Measurements from ENCODE around the gene EZH1. TPM values are rescaled to one million over a fixed set of nuclear protein-coding genes. Genes with fewer than 3 reads are reported as not detected.
"Not testable (repeated sequence)": the region's sequence is repeated elsewhere in the genome, so short reads cannot be mapped to it uniquely, and the experiment has no call there.

The EZH1 gene
- total RNA-seq, 1 donor, result 80.9 TPM

DNA sequence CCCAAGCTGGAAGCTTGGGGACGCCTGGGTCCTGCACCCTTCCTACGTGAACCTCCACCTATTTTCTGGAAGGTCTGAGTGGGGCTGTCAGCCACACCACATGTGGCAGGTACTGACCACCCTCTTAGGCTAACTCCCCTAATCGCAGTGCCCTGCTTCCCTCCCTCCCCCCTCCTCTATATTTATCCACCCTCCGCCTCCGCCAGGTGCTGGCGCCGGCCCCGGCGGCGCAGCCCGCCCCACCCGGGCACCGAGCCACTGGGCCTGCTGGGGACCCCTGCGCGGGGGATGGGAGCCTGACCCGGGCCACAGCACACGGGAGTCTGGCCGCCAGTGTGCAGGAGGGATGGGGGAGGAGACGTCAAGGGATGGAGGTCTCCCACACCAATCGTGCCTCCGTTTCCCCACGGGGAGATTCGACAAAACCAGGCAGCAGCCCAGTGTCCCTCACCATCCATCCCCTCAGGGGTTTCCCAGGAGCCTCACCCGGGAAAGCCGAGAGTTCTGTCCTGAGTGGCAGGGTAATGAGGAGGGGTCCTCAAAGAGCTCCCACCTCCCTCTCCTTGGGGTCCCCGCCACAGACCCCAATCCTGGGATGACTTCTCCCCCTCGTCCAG, 69.4 kb downstream of the EZH1 start:
- Histone ChIP-seq H3K27me3 (ENCODE audit: insufficient read depth, low read length) (peaks cover 56% of the 10 kb centered on the region), H3K4me1 (ENCODE audit: insufficient read depth, low read length) (peaks cover 75% of the 10 kb centered on the region), H3K4me3 (ENCODE audit: low read length) (no peak overlapping the region), H3K9me3 (ENCODE audit: low read depth, low read length) (no peaks in the 10 kb centered on the region)

- no peak overlapping the region for H3K4me3 ChIP-seq (ENCODE audit: low read length)
- H3K27me3 ChIP-seq (ENCODE audit: insufficient read depth, low read length), result peaks cover 56% of the 10 kb centered on the region
- peaks cover 72% of the 10 kb centered on the region for H3K4me1 ChIP-seq (ENCODE audit: insufficient read depth, low read length)
Observed at GRCh38 chr17:42674755-42675347, 70.0 kb downstream of the EZH1 start.

GRCh38 chr17:42673885-42674754, 70.7 kb downstream of the EZH1 start:
- Histone ChIP-seq H3K9me3 (ENCODE audit: low read depth, low read length) (no peaks in the 10 kb centered on the region), H3K27me3 (ENCODE audit: insufficient read depth, low read length) (peaks cover 56% of the 10 kb centered on the region), H3K4me3 (ENCODE audit: low read length) (no peak overlapping the region), H3K4me1 (ENCODE audit: insufficient read depth, low read length) (peaks cover 64% of the 10 kb centered on the region)

More at GRCh38 chr17:42674755-42675347, 70.0 kb downstream of the EZH1 start:
- no peaks in the 10 kb centered on the region for H3K9me3 ChIP-seq (ENCODE audit: low read depth, low read length)

- H3K4me1 ChIP-seq (ENCODE audit: insufficient read depth, low read length), result peaks cover 57% of the 10 kb centered on the region
- peaks cover 56% of the 10 kb centered on the region for H3K27me3 ChIP-seq (ENCODE audit: insufficient read depth, low read length)
- H3K4me3 ChIP-seq (ENCODE audit: low read length), result no peak overlapping the region
- H3K9me3 ChIP-seq (ENCODE audit: low read depth, low read length), result no peaks in the 10 kb centered on the region
Observed at GRCh38 chr17:42673266-42673884, 71.5 kb downstream of the EZH1 start.

GRCh38 chr17:42672038-42672437, 72.8 kb downstream of the EZH1 start:
- Histone ChIP-seq H3K27me3 (ENCODE audit: insufficient read depth, low read length) (peaks cover 56% of the 10 kb centered on the region), H3K9me3 (ENCODE audit: low read depth, low read length) (no peaks in the 10 kb centered on the region), H3K4me1 (ENCODE audit: insufficient read depth, low read length) (peaks cover 47% of the 10 kb centered on the region), H3K4me3 (ENCODE audit: low read length) (no peak overlapping the region)

DNA sequence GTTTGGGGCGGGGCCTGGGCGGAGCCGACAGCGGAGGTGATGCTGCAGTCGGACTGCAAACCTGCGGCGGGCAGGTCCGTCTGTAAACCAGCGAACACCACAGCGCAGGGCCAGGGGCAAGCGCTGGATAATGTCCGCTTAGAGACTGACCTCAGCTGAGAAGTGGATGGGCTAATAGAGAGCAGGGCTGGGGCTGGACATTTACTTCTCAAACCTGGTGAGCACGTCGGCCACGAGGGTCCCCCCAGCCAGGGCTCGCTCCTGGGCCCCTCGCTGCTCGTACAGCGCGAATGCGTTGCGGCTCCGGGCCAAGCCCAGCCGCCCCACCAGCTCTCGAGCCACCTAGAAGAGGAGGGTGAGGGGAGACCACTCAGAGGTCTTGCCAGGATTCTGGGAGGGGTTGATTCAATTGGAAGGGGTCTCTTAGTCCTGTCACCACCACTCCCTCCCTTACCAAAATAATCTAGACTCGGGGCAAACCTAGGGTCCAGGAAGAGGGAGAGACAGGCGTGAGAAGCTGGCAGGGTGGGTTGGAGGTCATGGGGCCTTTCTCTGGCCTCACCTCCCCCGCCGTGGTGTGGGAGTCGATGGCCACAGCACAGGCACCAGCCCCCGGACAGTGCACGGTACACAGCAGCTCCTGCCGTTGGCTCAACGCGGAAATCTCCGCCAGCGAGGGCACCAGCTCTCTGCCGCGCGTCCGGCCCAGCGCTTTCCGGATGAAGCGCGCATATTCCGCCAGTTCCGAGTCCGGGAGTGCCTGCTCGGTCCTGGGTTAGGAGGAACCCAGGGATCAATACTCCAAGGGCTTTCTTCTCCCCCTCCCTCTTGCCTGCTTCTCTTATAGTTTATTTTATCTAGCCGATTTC, 73.8 kb downstream of the EZH1 start:
- peaks cover 50% of the 10 kb centered on the region for H3K27me3 ChIP-seq (ENCODE audit: insufficient read depth, low read length)

GRCh38 chr17:42669977-42670788, 74.7 kb downstream of the EZH1 start:
- Histone ChIP-seq H3K9me3 (ENCODE audit: low read depth, low read length) (no peaks in the 10 kb centered on the region), H3K4me1 (ENCODE audit: insufficient read depth, low read length) (peaks cover 30% of the 10 kb centered on the region), H3K4me3 (ENCODE audit: low read length) (no peak overlapping the region), H3K27me3 (ENCODE audit: insufficient read depth, low read length) (peaks cover 42% of the 10 kb centered on the region)

More for the DNA sequence above, 73.8 kb downstream of the EZH1 start:
- Histone ChIP-seq H3K4me1 (ENCODE audit: insufficient read depth, low read length) (peaks cover 39% of the 10 kb centered on the region), H3K9me3 (ENCODE audit: low read depth, low read length) (no peaks in the 10 kb centered on the region), H3K4me3 (ENCODE audit: low read length) (no peak overlapping the region)

DNA sequence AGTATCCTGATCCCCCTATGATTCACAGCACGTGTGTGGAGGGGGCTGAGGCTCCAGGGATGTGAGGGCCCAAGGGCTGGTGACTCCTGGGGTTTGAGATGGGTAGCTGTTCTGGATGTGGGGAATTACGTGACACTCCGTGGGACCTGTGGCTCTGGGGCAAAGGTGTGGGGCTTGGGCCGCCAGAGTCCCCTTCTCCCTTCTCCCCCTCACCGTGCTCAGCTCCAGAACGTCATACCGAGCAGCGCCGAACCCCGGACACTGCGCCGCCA, 75.2 kb downstream of the EZH1 start:
- peaks cover 37% of the 10 kb centered on the region for H3K27me3 ChIP-seq (ENCODE audit: insufficient read depth, low read length)
- peaks cover 28% of the 10 kb centered on the region for H3K4me1 ChIP-seq (ENCODE audit: insufficient read depth, low read length)
- H3K4me3 ChIP-seq (ENCODE audit: low read length), result no peak overlapping the region
- no peaks in the 10 kb centered on the region for H3K9me3 ChIP-seq (ENCODE audit: low read depth, low read length)

DNA sequence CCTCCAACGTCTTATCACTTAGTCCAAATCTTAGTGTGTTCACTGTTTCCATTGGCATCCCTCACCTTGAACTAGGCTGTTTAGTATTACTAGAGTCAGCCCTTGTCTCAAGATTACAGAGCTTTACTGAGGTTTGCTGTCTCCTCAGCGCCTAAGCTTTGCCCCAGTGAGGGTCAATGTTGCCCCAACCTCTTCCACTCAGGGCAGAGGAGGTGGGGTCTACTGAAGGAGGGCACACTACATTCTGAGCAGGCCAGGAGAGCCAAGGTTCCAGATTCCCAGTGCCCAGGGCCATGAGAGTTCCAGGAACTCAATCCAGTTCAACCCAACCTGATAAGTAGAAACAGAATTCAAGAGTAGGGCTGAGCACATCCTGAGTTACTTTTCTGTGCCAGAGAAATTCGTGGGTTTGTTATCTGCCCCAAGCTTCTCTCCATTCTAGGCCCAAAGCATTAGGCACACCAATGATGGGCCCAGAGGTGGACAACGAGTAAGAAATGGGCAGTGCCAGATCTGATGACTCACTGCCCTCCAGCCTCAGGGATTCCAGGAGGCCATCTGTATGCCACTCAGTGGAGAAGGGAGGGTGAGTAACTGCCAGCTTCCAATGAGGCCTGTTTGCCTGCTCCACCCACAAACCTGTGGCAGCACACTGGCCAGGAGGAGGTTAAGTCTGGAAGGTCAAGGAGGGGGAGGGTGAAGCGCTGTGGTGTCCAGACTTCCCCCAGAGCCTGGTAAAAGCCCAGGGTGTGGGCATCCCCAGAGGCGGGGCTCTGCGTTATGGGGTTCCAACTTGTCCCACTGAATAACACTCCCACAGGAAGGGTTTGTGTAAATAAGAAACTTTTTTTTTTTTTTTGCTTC, 77.5 kb downstream of the EZH1 start:
- peaks cover 15% of the 10 kb centered on the region for H3K4me1 ChIP-seq (ENCODE audit: insufficient read depth, low read length)
- no peak overlapping the region for H3K4me3 ChIP-seq (ENCODE audit: low read length)
- peaks cover 16% of the 10 kb centered on the region for H3K27me3 ChIP-seq (ENCODE audit: insufficient read depth, low read length)
- H3K9me3 ChIP-seq (ENCODE audit: low read depth, low read length), result no peaks in the 10 kb centered on the region

DNA sequence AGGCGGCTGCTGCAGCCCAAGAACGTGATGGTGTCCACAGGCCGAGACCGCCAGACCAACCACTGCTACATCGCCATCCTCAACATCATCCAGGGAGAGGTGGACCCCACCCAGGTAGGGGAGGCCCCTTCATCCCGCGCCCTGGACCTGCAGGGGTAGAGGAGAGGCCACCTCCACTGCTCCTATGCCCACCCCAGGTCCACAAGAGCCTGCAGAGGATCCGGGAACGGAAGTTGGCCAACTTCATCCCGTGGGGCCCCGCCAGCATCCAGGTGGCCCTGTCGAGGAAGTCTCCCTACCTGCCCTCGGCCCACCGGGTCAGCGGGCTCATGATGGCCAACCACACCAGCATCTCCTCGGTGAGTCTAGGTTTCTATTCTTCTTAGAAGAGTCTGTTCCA, 78.7 kb downstream of the EZH1 start:
- not testable (repeated sequence) for H3K4me3 ChIP-seq (ENCODE audit: low read length); H3K4me1 ChIP-seq (ENCODE audit: insufficient read depth, low read length); H3K9me3 ChIP-seq (ENCODE audit: low read depth, low read length); H3K27me3 ChIP-seq (ENCODE audit: insufficient read depth, low read length)

DNA sequence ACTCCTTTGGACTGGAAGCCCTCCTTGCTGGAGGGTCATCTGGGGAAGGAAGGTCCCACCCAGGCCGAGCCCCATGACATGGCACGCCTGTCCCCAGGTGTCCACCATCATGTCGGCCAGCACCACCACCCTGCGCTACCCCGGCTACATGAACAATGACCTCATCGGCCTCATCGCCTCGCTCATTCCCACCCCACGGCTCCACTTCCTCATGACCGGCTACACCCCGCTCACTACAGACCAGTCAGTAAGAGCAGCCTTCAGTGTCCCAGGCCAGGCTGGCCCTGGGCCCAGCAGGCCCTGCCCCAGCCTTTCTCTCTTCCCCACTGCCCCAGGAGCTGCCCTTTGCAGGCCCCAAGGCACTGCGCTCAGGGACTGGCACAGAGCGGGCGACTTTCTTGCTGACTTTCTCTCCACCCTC, 79.2 kb downstream of the EZH1 start:
- Histone ChIP-seq H3K4me1 (ENCODE audit: insufficient read depth, low read length) (peaks cover 4% of the 10 kb centered on the region), H3K4me3 (ENCODE audit: low read length) (no peak overlapping the region), H3K9me3 (ENCODE audit: low read depth, low read length) (no peaks in the 10 kb centered on the region), H3K27me3 (ENCODE audit: insufficient read depth, low read length) (no peaks in the 10 kb centered on the region)

- Histone ChIP-seq H3K4me1 (ENCODE audit: insufficient read depth, low read length) (peaks cover 12% of the 10 kb centered on the region), H3K4me3 (ENCODE audit: low read length) (no peak overlapping the region), H3K27me3 (ENCODE audit: insufficient read depth, low read length) (peaks cover 2% of the 10 kb centered on the region), H3K9me3 (ENCODE audit: low read depth, low read length) (no peaks in the 10 kb centered on the region)
Observed at GRCh38 chr17:42660692-42661345, 84.0 kb downstream of the EZH1 start.

DNA sequence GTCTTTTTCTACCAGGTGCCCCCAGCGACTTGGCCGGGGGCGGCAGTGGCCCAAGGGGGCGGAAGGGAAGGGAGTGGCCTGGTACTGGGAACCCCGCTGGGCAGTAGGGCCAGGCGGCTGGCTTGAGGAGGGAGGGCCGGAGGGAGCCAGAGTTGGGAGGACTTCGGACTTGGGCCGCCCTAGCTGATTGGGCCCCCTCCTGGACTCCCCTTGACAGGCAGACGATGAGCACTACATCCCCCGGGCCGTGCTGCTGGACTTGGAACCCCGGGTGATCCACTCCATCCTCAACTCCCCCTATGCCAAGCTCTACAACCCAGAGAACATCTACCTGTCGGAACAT, 84.9 kb downstream of the EZH1 start:
- H3K9me3 ChIP-seq (ENCODE audit: low read depth, low read length); H3K4me3 ChIP-seq (ENCODE audit: low read length); H3K27me3 ChIP-seq (ENCODE audit: insufficient read depth, low read length): not testable (repeated sequence)
- H3K4me1 ChIP-seq (ENCODE audit: insufficient read depth, low read length), result peaks cover 12% of the 10 kb centered on the region

Measured in mononuclear cell (primary cell).